ENCODE measurements around the gene ASTN2. TPM values are rescaled to one million over a fixed set of nuclear protein-coding genes. Genes with fewer than 3 reads are reported as not detected.

Gene ASTN2
- total and polyA plus RNA-seq, 2 experiments from 2014 or later: 7.0 to 24.6 TPM

DNA sequence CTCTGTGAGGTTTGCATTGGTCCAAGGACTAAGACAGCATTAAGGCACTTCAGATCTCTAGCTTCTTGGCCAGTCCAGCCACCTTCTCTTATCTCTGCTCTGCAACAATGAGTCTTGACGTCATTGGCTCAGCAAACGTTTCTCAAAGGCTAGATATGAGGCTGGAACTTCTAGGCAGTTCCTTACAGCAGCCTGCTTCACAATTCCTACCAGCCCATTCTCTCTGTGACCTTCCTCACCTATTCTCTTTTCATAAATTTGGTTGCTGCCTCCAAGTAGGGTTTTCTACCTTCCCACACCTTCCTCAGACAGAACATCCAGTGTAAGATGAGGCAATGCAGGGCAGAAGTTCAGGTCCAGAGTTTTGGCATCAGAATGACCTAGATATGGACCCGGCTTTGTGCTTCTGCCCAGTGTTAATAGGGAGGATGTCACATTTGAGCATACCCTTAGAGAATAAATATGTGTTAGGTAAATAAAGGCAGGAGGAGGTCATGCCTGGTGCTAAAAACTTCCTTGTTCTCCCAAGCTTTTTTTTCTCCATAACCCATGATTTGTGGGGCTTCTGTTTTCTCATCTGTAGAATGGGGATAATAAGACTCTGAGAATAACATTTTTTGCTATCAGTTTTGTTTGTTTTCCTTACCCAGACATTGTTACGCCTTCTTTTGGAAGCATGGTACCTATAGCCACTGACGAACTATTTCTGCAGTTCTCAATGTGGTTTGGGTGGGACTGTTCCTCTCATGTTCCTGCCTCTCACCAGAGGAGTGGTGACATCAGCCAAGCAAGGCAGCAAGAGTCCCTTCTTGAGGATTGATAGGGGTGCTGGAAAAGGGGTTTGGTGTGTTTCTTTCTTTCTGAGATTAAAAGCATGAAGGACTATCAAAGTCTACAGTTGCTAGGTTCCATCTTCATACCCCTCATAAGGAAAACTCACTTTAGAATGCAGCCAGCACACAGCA is 948.3 kb downstream of the ASTN2 start:
- Histone ChIP-seq H2AFZ (no peak overlapping the region), H3K27ac (ENCODE audit: low read depth) (no peak overlapping the region), H3K36me3 (ENCODE audit: insufficient read depth) (no peaks in the 10 kb centered on the region), H3K79me2 (replicated peaks; ENCODE audit: insufficient read depth) (no peaks in the 10 kb centered on the region), H4K20me1 (replicated peaks; ENCODE audit: insufficient read depth) (no peaks in the 10 kb centered on the region), H3K4me1 (ENCODE audit: insufficient read depth) (peaks cover 19% of the 10 kb centered on the region), H3K9me2 (ENCODE audit: insufficient read depth) (no peaks in the 10 kb centered on the region; the same call in 1 of the 2 replicates), H3F3A (replicated peaks; ENCODE audit: low read depth) (peaks cover 3% of the 10 kb centered on the region; the same call in 1 of the 2 replicates), H3K4me2 (no peak overlapping the region), H3K27me3 (ENCODE audit: insufficient read depth) (no peaks in the 10 kb centered on the region), H3K4me3 (no peak overlapping the region)
- no peak for TF ChIP-seq NANOG (IDR thresholded peaks at IDR 0.05; ENCODE audit: borderline replicate concordance)
- TF ChIP-seq, protein P1, sequence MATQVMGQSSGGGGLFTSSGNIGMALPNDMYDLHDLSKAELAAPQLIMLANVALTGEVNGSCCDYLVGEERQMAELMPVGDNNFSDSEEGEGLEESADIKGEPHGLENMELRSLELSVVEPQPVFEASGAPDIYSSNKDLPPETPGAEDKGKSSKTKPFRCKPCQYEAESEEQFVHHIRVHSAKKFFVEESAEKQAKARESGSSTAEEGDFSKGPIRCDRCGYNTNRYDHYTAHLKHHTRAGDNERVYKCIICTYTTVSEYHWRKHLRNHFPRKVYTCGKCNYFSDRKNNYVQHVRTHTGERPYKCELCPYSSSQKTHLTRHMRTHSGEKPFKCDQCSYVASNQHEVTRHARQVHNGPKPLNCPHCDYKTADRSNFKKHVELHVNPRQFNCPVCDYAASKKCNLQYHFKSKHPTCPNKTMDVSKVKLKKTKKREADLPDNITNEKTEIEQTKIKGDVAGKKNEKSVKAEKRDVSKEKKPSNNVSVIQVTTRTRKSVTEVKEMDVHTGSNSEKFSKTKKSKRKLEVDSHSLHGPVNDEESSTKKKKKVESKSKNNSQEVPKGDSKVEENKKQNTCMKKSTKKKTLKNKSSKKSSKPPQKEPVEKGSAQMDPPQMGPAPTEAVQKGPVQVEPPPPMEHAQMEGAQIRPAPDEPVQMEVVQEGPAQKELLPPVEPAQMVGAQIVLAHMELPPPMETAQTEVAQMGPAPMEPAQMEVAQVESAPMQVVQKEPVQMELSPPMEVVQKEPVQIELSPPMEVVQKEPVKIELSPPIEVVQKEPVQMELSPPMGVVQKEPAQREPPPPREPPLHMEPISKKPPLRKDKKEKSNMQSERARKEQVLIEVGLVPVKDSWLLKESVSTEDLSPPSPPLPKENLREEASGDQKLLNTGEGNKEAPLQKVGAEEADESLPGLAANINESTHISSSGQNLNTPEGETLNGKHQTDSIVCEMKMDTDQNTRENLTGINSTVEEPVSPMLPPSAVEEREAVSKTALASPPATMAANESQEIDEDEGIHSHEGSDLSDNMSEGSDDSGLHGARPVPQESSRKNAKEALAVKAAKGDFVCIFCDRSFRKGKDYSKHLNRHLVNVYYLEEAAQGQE (IDR thresholded peaks at IDR 0.05; ENCODE audit: unreplicated experiment): no peak
- TF ChIP-seq ZNF331 (CRISPR knock-in tag; IDR thresholded peaks at IDR 0.05; ENCODE audit: low read depth): no peak
- TF ChIP-seq, protein P2, sequence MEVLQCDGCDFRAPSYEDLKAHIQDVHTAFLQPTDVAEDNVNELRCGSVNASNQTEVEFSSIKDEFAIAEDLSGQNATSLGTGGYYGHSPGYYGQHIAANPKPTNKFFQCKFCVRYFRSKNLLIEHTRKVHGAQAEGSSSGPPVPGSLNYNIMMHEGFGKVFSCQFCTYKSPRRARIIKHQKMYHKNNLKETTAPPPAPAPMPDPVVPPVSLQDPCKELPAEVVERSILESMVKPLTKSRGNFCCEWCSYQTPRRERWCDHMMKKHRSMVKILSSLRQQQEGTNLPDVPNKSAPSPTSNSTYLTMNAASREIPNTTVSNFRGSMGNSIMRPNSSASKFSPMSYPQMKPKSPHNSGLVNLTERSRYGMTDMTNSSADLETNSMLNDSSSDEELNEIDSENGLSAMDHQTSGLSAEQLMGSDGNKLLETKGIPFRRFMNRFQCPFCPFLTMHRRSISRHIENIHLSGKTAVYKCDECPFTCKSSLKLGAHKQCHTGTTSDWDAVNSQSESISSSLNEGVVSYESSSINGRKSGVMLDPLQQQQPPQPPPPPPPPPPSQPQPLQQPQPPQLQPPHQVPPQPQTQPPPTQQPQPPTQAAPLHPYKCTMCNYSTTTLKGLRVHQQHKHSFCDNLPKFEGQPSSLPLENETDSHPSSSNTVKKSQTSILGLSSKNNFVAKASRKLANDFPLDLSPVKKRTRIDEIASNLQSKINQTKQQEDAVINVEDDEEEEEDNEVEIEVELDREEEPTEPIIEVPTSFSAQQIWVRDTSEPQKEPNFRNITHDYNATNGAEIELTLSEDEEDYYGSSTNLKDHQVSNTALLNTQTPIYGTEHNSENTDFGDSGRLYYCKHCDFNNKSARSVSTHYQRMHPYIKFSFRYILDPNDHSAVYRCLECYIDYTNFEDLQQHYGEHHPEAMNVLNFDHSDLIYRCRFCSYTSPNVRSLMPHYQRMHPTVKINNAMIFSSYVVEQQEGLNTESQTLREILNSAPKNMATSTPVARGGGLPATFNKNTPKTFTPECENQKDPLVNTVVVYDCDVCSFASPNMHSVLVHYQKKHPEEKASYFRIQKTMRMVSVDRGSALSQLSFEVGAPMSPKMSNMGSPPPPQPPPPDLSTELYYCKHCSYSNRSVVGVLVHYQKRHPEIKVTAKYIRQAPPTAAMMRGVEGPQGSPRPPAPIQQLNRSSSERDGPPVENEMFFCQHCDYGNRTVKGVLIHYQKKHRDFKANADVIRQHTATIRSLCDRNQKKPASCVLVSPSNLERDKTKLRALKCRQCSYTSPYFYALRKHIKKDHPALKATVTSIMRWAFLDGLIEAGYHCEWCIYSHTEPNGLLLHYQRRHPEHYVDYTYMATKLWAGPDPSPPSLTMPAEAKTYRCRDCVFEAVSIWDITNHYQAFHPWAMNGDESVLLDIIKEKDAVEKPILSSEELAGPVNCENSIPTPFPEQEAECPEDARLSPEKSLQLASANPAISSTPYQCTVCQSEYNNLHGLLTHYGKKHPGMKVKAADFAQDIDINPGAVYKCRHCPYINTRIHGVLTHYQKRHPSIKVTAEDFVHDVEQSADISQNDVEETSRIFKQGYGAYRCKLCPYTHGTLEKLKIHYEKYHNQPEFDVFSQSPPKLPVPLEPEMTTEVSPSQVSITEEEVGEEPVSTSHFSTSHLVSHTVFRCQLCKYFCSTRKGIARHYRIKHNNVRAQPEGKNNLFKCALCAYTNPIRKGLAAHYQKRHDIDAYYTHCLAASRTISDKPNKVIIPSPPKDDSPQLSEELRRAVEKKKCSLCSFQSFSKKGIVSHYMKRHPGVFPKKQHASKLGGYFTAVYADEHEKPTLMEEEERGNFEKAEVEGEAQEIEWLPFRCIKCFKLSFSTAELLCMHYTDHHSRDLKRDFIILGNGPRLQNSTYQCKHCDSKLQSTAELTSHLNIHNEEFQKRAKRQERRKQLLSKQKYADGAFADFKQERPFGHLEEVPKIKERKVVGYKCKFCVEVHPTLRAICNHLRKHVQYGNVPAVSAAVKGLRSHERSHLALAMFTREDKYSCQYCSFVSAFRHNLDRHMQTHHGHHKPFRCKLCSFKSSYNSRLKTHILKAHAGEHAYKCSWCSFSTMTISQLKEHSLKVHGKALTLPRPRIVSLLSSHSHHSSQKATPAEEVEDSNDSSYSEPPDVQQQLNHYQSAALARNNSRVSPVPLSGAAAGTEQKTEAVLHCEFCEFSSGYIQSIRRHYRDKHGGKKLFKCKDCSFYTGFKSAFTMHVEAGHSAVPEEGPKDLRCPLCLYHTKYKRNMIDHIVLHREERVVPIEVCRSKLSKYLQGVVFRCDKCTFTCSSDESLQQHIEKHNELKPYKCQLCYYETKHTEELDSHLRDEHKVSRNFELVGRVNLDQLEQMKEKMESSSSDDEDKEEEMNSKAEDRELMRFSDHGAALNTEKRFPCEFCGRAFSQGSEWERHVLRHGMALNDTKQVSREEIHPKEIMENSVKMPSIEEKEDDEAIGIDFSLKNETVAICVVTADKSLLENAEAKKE (CRISPR knock-in tag; IDR thresholded peaks at IDR 0.05): no peak
- TF ChIP-seq POLR2AphosphoS5 (IDR thresholded peaks at IDR 0.05; ENCODE audit: low read depth): no peak
- no peak for TF ChIP-seq STAT1 (IDR thresholded peaks at IDR 0.05; ENCODE audit: unreplicated experiment)
- TF ChIP-seq ZNF114 (CRISPR knock-in tag; IDR thresholded peaks at IDR 0.05): no peak
- TF ChIP-seq EZH2 (IDR thresholded peaks at IDR 0.05; ENCODE audit: low read depth, unreplicated experiment): no peak
- TF ChIP-seq, protein P3, sequence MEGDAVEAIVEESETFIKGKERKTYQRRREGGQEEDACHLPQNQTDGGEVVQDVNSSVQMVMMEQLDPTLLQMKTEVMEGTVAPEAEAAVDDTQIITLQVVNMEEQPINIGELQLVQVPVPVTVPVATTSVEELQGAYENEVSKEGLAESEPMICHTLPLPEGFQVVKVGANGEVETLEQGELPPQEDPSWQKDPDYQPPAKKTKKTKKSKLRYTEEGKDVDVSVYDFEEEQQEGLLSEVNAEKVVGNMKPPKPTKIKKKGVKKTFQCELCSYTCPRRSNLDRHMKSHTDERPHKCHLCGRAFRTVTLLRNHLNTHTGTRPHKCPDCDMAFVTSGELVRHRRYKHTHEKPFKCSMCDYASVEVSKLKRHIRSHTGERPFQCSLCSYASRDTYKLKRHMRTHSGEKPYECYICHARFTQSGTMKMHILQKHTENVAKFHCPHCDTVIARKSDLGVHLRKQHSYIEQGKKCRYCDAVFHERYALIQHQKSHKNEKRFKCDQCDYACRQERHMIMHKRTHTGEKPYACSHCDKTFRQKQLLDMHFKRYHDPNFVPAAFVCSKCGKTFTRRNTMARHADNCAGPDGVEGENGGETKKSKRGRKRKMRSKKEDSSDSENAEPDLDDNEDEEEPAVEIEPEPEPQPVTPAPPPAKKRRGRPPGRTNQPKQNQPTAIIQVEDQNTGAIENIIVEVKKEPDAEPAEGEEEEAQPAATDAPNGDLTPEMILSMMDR (conservative IDR thresholded peaks at IDR 0.05; ENCODE audit: low read depth in 2 of 2): no peak
- TF ChIP-seq CREB1 (CRISPR knock-in tag; IDR thresholded peaks at IDR 0.05; ENCODE audit: low read depth): no peak
- no peak for TF ChIP-seq JUNB (IDR thresholded peaks at IDR 0.05; ENCODE audit: unreplicated experiment)
- DNase-seq (ENCODE audit: low spot score) (no peak), ATAC-seq (no peak)
- Mint-ChIP-seq H3K27me3 (ENCODE audit: insufficient read depth, low read depth, poor library complexity) (peaks cover 3% of the 10 kb centered on the region), H3K27ac (no peak overlapping the region), H3K4me1 (peaks cover 43% of the 10 kb centered on the region), H3K36me3 (ENCODE audit: low read depth) (peaks cover 3% of the 10 kb centered on the region; the same call in 1 of the 3 replicates), H3K4me3 (no peak overlapping the region), H3K9me3 (no peaks in the 10 kb centered on the region)

Measured in GM23338 (cell line).